Measurements from ENCODE around the gene PLEKHB2. TPM values are rescaled to one million over a fixed set of nuclear protein-coding genes. Genes with fewer than 3 reads are reported as not detected.
A peak's percentile ranks its signal among the peaks of the same experiment; 100 is the strongest.

The PLEKHB2 gene
- total RNA-seq, 1 experiment from 2014 or later: 94.8 TPM

- intact Hi-C loops (cut with micrococcal nuclease): loop anchor here (5.0 kb wide), 1 partner anchor 750 kb away; the partner anchor contains the start of gene IMP4
- Histone ChIP-seq H3K27ac (ENCODE audit: low read depth, low read length) (peak overlapping the region; percentile 98), H3K4me2 (ENCODE audit: low read length) (peak overlapping the region; percentile 73), H3K36me3 (ENCODE audit: control insufficient read depth in 1 of 2, insufficient read depth in 2 of 2, low read length in 2 of 2) (peaks cover 11 to 25% of the 10 kb centered on the region in 2 experiments), H3K9ac (ENCODE audit: low read length) (peak overlapping the region; percentile 78), H3K27me3 (ENCODE audit: insufficient read depth, low read length) (no peaks in the 10 kb centered on the region), H4K20me1 (ENCODE audit: insufficient read depth) (0 out of 2 replicates have a peak, but pooled peaks cover 1% of the 10 kb centered on the region), H3K4me1 (ENCODE audit: control insufficient read depth in 1 of 2, insufficient read depth in 2 of 2, low read length in 2 of 2) (peaks cover 3 to 16% of the 10 kb centered on the region in 2 experiments; a peak in 3 of 4 replicates), H3K9me3 (ENCODE audit: control insufficient read depth in 1 of 2, insufficient read depth in 1 of 2, low read depth in 1 of 2, low read length in 2 of 2) (no peaks in the 10 kb centered on the region), H3K9me2 (ENCODE audit: insufficient read depth) (no peaks in the 10 kb centered on the region), H2AFZ (ENCODE audit: low read depth, low read length, poor library complexity, severe bottlenecking) (no peak overlapping the region), H3K4me3 (replicated peaks in 1 of 2; ENCODE audit: low read depth in 1 of 2, low read length in 2 of 2) (peak overlapping the region; percentile 75 to 84), H3K79me2 (ENCODE audit: insufficient read depth, low read length) (peaks cover 54% of the 10 kb centered on the region)
- CTCF ChIA-PET: interaction anchor here (0.7 kb wide), 1 partner anchor 295 kb away, joined by 3 read pairs; no protein-coding TSS in a partner anchor
- BruUV-seq (replicated peaks): no TSS peak
- RAD21 ChIA-PET (ENCODE audit: low non-redundant PET in 1 of 2, low total read pairs in 2 of 2, uncharacterized antibody in 2 of 2, unreplicated experiment in 2 of 2): no interaction called here
- ATAC-seq (no peak), DNase-seq (ENCODE audit: low read depth, low spot score) (no peak)
- POLR2A ChIA-PET: interaction anchor here (1.5 kb wide), 1 partner anchor 12 kb away, joined by 9 read pairs; the partner anchor contains the start of gene PLEKHB2
- TF ChIP-seq ZBTB33 (IDR thresholded peaks at IDR 0.05; ENCODE audit: extremely low read depth, insufficient replicate concordance, low read length): no peak
- no peak for TF ChIP-seq SP1 (IDR thresholded peaks at IDR 0.05; ENCODE audit: low read depth)
- no peak for TF ChIP-seq JUND (IDR thresholded peaks at IDR 0.05)
- peak; percentile 69; the same call in 1 of the 2 replicates for TF ChIP-seq SIN3A (IDR thresholded peaks at IDR 0.05; ENCODE audit: low read depth)
- TF ChIP-seq POLR2A (IDR thresholded peaks at IDR 0.05; ENCODE audit: borderline replicate concordance, extremely low read depth, insufficient read depth, insufficient read length): no peak
- no peak for TF ChIP-seq POLR2AphosphoS5 (IDR thresholded peaks at IDR 0.05; ENCODE audit: low read depth, low read length)
- TF ChIP-seq CEBPB (IDR thresholded peaks at IDR 0.05; ENCODE audit: low read depth): no peak
- no peak for TF ChIP-seq CBX3 (IDR thresholded peaks at IDR 0.05; ENCODE audit: low read depth)
These were observed 12.6 kb upstream of the PLEKHB2 start for GRCh38 chr2:131092458-131093005.
